GM18868 (cell line): ENCODE results near the gene UBE2F.
"Not testable (repeated sequence)": the region's sequence is repeated elsewhere in the genome, so short reads cannot be mapped to it uniquely, and the experiment has no call there.

Experiments used
- ATAC-seq: cut with Tn5 transposase; IDR thresholded peaks from one replicate; pipeline ENCODE4 v1.9.1; 2021; ENCODE audit warnings: mild to moderate bottlenecking, moderate library complexity; ENCODE audit not compliant: unreplicated experiment

Gene UBE2F

GRCh38 chr2:237943395-237944094 is 23.3 kb upstream of the UBE2F start:
- ATAC-seq, result no peak

GRCh38 chr2:237944302-237944701 is 22.5 kb upstream of the UBE2F start:
- no peak for ATAC-seq

DNA sequence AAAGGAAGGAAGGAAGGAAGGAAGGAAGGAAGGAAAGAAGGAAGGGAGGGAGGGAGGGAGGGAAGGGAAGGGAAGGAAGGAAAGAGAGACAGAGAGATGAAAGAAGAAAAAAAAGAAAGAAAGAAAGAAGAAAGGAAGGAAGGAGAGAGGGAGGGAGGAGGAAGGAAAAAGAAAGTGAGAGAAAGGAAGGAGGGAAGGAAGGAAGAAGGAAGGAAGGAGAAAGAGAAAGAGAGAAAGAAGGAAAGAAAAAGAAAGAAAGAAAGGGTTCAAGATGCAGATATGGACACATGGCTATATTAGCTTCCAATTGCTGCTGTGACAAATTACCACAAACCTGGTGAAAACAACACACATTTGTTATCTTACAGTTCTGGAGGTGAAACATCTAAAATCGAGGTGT is 20.4 kb upstream of the UBE2F start:
- ATAC-seq, result no peak

DNA sequence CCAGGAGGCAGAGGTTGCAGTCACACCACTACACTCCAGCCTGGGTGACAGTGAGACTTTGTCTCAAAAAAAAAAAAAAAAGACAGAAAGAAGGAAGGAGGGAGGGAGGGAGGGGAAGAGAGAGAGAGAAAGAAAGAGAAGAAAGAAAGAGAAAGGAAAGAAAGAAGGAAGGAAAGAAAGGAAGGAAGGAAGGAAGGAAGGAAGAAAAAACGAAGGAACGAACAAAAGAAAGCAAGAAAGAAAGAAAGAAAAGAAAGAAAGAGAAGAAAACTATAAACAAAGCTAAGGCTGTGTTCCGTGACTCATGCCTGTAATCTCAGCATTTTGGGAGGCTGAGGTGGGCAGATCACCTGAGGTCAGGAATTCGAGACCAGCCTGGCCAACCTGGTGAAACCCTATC is 15.5 kb upstream of the UBE2F start:
- ATAC-seq, result not testable (repeated sequence)

- ATAC-seq, result no peak
These were observed 14.9 kb upstream of the UBE2F start for GRCh38 chr2:237951878-237952277.

DNA sequence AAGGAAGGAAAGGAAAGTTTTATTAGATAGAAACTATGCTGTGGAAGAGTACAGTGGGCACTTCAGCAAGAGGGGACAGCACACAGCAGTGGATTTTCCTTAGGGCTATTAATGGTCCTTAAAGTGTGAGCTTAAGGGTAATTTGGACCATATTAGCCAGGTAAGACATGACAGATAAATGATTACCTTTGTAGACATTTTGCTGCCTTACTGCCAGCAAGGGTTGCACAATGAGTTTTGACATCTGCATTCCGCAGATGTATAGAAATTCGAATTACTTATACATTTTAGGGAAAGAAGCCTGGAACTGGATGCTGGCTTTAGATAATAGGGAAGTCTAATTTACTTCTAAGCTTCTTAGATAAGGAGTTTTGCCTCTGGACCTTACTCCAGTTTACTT is 14.0 kb upstream of the UBE2F start:
- no peak for ATAC-seq

DNA sequence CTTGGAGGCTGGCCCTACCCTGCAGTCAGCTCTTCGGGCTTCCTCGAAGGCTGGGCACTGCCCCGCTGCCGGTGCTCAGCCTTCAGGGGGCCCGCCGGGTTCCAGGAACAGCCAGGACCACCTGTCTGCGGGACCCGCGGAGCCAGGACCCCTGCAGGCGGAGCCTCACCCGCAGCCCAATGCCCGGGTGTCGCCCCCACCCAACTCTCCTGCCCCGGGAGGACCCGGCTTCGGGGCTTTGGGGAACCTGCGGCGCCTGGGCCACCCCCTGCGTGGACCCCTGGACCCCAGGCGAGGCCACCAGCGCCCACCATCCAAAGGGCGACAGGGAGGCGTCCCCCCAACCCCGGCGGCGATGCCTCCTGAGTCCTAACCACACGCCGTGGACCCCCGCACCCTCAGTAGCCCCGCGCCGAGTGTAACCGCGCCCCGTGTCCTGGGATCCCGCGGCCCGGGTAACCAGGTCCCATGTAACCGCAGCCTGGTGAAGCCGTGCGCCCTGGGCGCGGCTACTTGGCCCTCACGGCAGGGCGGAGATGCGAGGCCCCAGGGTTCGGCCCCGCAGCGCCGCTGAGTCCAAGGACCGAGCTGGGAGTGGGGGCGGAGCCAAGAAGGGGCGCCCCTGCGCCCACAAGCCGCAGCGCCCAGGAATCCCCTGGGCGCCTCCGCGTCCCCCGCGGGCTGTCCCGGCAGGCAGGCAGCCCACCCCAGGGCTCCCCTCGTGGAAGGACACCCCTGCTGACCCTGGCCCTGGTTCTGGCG is 11.0 kb upstream of the UBE2F start:
- no peak for ATAC-seq

GRCh38 chr2:237956402-237956736 is 10.4 kb upstream of the UBE2F start:
- ATAC-seq, result no peak

DNA sequence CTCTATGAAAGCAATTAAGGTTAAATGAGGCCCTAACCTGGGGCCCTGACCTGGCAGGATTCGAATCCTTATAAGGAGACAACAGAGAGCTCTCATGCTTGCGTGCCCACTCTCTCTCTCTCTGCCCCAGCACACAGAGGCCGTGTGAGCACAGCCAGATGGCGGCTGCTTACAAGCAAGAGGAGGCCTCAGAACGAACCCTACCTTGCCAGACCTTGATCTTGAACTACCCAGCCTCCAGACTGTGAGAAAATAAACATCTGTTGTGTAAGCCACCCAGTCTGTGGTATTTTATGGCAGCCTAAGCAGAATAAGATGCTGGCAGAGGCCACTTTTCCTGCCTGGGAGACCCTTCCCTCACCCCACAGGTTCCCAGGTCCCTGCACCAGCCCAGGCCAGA is 5.2 kb upstream of the UBE2F start:
- no peak for ATAC-seq

GRCh38 chr2:237962432-237963084 is 4.3 kb upstream of the UBE2F start:
- no peak for ATAC-seq

- ATAC-seq, result not testable (repeated sequence)
These were observed 3.3 kb upstream of the UBE2F start for GRCh38 chr2:237963490-237963991.

GRCh38 chr2:237964194-237964577 is 2.6 kb upstream of the UBE2F start:
- ATAC-seq, result no peak

DNA sequence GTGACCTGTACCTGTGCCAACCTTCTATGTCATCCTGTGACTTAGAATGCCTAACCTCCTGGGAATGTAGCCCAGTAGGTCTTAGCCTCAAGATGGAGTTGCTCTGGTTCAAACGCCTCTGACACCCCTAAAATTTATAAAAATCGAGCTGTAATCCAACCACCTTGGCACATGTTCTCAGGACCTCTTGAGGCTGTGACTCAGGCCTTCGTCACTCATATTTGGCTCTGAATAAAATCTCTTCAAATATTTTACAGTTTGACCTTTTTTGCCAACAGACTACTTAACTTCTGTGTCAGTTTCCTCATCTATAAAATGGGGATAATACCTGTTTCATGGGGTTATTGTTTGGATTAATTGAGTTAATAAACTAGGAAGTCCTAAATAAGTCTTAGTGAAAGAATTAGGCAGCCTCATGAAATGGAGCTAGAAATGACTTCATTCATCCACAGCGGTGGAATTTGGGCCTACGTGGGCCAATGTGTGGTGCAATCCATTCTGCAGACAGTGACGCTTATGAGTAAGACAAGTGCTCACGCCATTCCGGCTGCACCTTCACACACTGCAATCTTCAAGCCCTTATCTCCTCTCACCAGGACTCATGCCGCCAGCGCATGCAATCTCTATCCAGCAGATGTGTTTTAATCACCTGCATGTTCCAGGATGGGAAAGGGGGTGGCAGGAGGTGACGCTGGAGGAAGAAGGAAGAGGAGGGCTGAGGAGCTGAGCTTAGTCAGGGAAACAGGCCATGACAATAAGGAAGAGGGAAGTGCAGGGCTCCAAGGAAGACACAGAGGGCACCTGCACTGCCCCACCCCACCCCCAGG is 2.0 kb upstream of the UBE2F start:
- no peak for ATAC-seq

DNA sequence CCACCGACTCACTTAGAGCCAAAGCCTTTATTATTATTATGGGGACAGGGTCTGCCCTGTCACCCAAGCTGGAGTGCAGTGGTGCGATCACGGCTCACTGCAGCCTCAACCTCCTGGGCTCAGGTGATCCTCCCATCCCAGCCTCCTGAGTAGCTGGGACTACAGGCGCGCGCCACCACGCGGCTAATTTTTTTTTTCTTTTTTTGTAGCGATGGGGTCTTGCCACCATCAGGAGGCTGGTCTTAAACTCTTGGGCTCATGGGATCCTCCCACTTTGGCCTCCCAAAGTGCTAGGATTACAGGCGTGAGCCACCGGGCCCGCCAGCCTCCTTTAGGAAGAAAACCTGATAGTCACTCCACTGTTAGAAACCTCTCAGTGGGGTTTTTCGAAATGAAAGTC is 970 bp upstream of the UBE2F start:
- ATAC-seq, result not testable (repeated sequence)

DNA sequence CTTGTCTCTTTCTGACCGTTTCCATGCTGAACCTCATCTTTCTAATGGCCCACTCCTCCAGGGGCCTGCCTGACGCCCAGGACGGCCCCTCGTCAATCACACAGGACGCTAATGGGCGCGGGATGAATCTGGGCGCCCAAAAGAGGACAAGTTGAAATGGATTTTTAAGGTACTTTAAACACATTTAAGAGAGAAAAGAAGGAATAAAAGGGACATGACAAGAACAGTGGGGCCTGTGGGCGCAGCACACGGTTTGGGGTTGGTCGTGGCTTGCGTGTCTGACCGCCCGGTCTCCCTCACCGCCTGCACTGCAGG is 607 bp upstream of the UBE2F start:
- ATAC-seq, result peak; percentile 24

DNA sequence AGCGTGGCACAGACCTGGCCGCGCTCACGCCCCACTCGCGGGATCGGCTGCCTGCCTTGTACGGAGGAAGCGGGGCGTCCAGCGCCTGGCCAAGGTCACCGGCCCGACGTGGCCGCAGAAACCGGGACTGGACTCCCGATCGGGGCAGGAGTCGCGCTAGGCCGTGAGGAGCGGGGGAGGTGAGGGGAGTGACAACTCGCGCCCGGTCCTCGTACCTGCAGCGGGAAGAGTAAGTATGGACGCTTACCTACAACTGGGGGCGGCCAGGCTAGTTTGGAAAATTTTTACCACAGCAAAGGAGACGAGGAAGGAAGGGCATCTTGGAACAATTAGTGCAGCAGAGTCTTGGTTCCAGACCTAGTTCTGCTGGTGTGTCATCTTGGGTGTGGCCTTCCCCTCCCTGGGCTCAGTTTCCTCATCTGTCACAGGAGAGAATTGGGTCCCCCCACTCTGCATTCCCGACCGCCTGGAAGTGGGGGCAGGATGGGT is 693 bp downstream of the UBE2F start:
- ATAC-seq, result no peak

- peak; percentile 42 for ATAC-seq
These were observed 1.4 kb downstream of the UBE2F start for GRCh38 chr2:237968048-237968862.

DNA sequence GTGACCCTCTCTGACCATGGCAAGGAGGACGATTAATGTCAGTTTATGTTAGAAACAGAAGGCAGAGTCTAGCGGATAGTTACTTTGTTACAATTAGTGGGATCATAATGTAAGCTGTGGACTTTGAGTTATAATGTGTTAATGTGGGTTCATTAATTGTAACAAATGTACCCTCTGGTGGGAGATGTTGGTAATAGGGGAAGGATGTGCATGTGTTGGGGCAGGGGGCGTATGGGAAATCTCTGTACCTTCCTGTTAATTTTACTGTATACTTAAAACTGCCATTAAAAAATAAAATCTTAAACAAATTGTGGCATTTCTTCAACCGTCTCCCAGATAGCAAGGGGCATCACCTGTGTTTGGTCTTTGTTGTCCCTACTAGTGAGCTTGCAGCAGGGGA is 4.8 kb downstream of the UBE2F start:
- ATAC-seq, result no peak

GRCh38 chr2:237972211-237972610 is 5.4 kb downstream of the UBE2F start:
- ATAC-seq, result no peak

GRCh38 chr2:237972936-237973335 is 6.1 kb downstream of the UBE2F start:
- no peak for ATAC-seq
